AG04450 (cell line): ENCODE measurements around the gene RAB40C. TPM values are rescaled to one million over a fixed set of nuclear protein-coding genes. Genes with fewer than 3 reads are reported as not detected.

Experiments
- CTCF ChIA-PET: fragments of 300-600, 350-600 bp; formaldehyde crosslinking; extraction: SDS; loops from one replicate; lab custom pipeline; 2022; ENCODE audit warnings: antibody characterized with exemption, inconsistent platforms; lab: Charles Lee
- POLR2A ChIA-PET: fragments of 350-600 bp; formaldehyde crosslinking; extraction: SDS; loops from one replicate; lab custom pipeline; 2021; ENCODE audit warnings: antibody characterized with exemption, inconsistent platforms; lab: Yijun Ruan, JAX
- DNase-seq: peaks from one replicate; pipeline ENCODE4 v3.0.0-alpha.2; 2011; ENCODE audit warnings: low read depth, low spot score
- H3K27ac ChIP-seq: one replicate; pipeline ENCODE4 v1.5.1; 2012; ENCODE audit warnings: low read depth, low read length, control low read depth
- H3K27me3 ChIP-seq: one replicate; pipeline ENCODE4 v1.6.0; 2012; ENCODE audit warnings: low read length; ENCODE audit not compliant: control insufficient read depth, insufficient read depth
- H3K4me3 ChIP-seq: 2 replicates; pipeline ENCODE4 v1.5.1; 2011; ENCODE audit warnings: mild to moderate bottlenecking, low read depth, low read length, control low read depth
- H3K9me3 ChIP-seq: 2 replicates; pipeline ENCODE4 v1.5.1; 2012; ENCODE audit warnings: low read length; ENCODE audit not compliant: control insufficient read depth, insufficient read depth
- CTCF ChIP-seq: IDR thresholded peaks from 2 replicates; pipeline ENCODE4 v1.5.1; 2011; ENCODE audit warnings: low read depth, low read length, control low read depth, inconsistent platforms
- polyA plus RNA-seq: library from polyadenylated mRNA; depleted of rRNA; stranded (reverse); fragments of >200 nt; gene quantifications from 2 replicates; pipeline ENCODE4 v1.2.3, GENCODE V29; 2011

Gene RAB40C
- polyA plus RNA-seq, 1 experiment: 4.2 TPM

GRCh38 chr16:575354-576196 lies 14.3 kb upstream of the RAB40C start:
- no peak for TF ChIP-seq CTCF
- Histone ChIP-seq H3K9me3 (no peaks in the 10 kb centered on the region; the same call in 1 of the 2 replicates), H3K27ac (no peak overlapping the region), H3K4me3 (no peak overlapping the region), H3K27me3 (no peaks in the 10 kb centered on the region)
- no peak for DNase-seq
- ChIA-PET CTCF (no interaction called here), POLR2A (no interaction called here)

DNA sequence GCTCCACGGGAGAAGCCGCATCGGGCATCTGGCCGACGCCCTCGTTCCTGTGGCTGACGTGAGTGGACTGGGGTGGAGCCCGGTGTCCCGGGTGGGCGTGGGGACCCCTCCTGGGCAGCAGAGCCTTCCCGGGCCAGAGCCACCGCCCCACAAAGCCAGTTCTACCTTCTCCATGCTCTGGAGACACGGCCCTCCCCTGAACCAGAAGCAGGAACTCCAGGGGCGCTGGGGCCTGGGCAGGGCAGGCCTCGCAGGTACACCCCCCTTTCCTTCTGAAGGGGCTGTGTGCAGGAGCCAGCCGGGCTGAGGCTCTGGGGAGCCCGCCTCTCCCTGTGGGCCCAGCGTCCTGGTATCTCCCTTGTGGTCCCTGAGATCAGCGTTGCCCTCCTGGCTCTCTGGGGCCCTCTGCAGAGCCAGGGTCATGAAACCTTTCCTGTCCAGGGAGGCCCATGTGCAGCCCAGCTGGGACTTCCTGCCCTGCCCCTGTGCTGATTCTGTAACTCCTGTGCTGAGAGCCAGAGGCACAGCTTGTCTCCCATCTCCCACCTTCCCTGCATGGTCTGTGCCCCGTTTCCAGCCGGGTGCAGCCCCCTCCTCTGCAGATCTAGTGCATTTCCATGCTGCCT lies 13.6 kb upstream of the RAB40C start:
- Histone ChIP-seq H3K4me3 (no peak overlapping the region), H3K27ac (no peak overlapping the region), H3K27me3 (no peaks in the 10 kb centered on the region), H3K9me3 (no peaks in the 10 kb centered on the region; the same call in 1 of the 2 replicates)
- ChIA-PET POLR2A (no interaction called here), CTCF (no interaction called here)
- no peak for DNase-seq
- no peak for TF ChIP-seq CTCF

DNA sequence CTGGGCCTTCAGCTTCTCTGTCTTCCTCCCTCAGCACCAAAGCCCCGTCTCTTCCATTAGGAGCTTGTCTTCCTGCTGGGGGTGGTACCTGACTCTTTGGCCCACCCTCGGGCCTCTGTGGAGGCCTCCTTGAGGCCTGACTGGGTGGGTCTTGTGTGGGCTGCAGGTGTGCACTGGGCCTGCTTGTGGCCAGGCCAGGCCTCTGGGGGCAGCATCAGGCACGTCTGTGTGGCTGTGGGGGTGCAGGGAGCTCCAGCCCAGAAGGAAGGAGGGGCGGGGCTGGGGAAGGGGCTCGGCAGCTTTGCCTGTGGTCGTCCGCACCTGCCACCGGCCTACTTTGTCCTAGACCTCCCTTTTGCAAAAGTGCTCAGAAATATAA lies 13.1 kb upstream of the RAB40C start:
- Histone ChIP-seq H3K27me3 (no peaks in the 10 kb centered on the region), H3K9me3 (no peaks in the 10 kb centered on the region; the same call in 1 of the 2 replicates), H3K4me3 (no peak overlapping the region), H3K27ac (no peak overlapping the region)
- no peak for DNase-seq
- ChIA-PET CTCF (no interaction called here), POLR2A (no interaction called here)
- peak; percentile 23; the same call in 1 of the 2 replicates for TF ChIP-seq CTCF

DNA sequence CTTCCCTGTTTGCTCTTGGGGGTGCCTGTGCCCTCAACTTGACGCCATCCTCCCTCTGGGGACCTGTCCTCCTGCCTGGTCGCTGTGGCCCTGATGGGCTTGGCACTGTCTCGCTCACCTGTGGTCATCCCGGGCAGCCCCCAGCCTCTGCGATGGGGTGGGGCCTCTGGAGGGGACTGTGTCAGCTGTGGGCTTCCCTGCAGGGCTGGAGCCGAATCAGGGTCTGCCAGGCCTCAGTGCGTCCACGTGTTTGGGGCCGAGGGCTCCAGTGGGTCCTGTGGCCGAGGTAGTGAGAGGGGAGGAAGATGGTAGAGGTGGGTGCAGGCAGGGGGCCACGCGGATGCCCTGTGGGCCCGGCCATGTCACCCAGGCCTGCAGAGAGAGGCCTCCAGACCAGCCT lies 12.1 kb upstream of the RAB40C start:
- Histone ChIP-seq H3K27ac (no peak overlapping the region), H3K27me3 (no peaks in the 10 kb centered on the region), H3K9me3 (no peaks in the 10 kb centered on the region; the same call in 1 of the 2 replicates), H3K4me3 (no peak overlapping the region)
- TF ChIP-seq CTCF: no peak
- CTCF ChIA-PET: no interaction called here
- POLR2A ChIA-PET: no interaction called here
- no peak for DNase-seq

DNA sequence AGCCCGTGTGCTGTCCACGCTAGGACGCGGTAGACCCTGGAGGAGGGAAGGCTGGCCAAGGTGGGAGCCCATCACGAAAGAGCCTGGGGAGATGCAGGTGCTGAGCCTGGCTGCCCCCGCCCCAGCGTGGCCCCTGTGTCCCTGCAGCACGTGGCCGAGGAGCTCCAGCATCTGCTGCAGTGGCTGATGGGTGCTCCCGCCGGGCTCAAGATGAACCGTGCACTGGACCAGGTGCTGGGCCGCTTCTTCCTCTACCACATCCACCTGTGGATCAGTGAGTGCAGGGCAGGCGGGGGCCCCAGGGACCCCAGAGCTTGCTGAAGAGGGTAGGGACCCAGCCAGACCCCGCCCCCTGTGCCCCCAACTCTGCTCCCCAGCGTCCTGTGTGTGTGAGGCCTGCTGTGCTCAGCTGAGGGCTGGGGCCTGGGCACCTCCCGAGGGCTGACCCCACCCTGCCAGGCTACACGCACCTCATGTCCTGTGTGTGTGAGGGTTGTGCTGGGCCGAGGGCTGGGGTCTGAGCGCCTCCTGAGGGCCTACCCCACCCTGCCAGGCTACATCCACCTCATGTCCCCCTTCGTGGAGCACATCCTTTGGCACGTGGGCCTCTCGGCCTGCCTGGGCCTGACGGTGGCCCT lies 11.5 kb upstream of the RAB40C start:
- H3K27me3 ChIP-seq: no peaks in the 10 kb centered on the region
- ChIA-PET CTCF (no interaction called here), POLR2A (interaction anchor here (1.2 kb wide), 1 partner anchor 89 kb away, joined by 4 read pairs; the partner anchor contains the start of gene RHOT2)
- TF ChIP-seq CTCF: no peak
- no peak overlapping the region for H3K4me3 ChIP-seq
- no peaks in the 10 kb centered on the region; the same call in 1 of the 2 replicates for H3K9me3 ChIP-seq
- H3K27ac ChIP-seq: no peak overlapping the region
- no peak for DNase-seq
